Peyer's patch (tissue), 4 donors: ENCODE results near the gene ZNF275. TPM values are rescaled to one million over a fixed set of nuclear protein-coding genes. Genes with fewer than 3 reads are reported as not detected.

Experiments
- DNase-seq, 3 donors: peaks; one replicate each; pipeline ENCODE4 v3.0.0-alpha.2; 2017 to 2019
- H3K27ac ChIP-seq, 4 donors: fragments of 200-600 bp; sonication (generic); one replicate each; pipeline ENCODE4 v1.5.1; 2016 to 2019
- H3K27me3 ChIP-seq, 2 donors: fragments of 200-600 bp; sonication (generic); one replicate each; pipeline ENCODE4 v1.5.1; 2019
- H3K36me3 ChIP-seq, 3 donors: fragments of 200-600 bp; sonication (generic); one replicate each; pipeline ENCODE4 v1.5.1; 2016 to 2019
- H3K4me1 ChIP-seq, 4 donors: fragments of 200-600 bp; sonication (generic); one replicate each; pipeline ENCODE4 v1.5.1; 2016 to 2019
- H3K4me3 ChIP-seq, 4 donors: fragments of 200-600 bp; sonication (generic); 1 replicate in 3 of 4; 2 replicates in 1 of 4; pipeline ENCODE4 v1.5.1; 2016 to 2019; ENCODE audit warnings: mild to moderate bottlenecking in 1 of 4
- H3K9me3 ChIP-seq, 4 donors: fragments of 200-600 bp; sonication (generic); one replicate each; pipeline ENCODE4 v1.5.1; 2016 to 2019; ENCODE audit warnings: mild to moderate bottlenecking in 1 of 4
- CTCF ChIP-seq, 6 experiments: fragments of 450-650 bp in 4 of 6; fragments of 200-600 bp in 2 of 6; sonication (generic) in 1 of 6; IDR thresholded peaks; one replicate each; pipeline ENCODE4 v1.5.1; 2017 to 2019; ENCODE audit warnings: antibody characterized with exemption in 6 of 6, mild to moderate bottlenecking in 3 of 6, moderate library complexity in 1 of 6
- POLR2A ChIP-seq, 2 donors: fragments of 450-650 bp; IDR thresholded peaks; one replicate each; pipeline ENCODE4 v1.5.1; 2017; ENCODE audit warnings: antibody characterized with exemption in 2 of 2, mild to moderate bottlenecking in 2 of 2, moderate library complexity in 2 of 2
- total RNA-seq, 4 donors: library from RNA; depleted of rRNA; stranded (reverse); fragments of >200 nt; gene quantifications; one replicate each; pipeline ENCODE4 v1.1.0, GENCODE V29; 2016

The ZNF275 gene
- total RNA-seq, 4 donors from 2014 or later, result 4.0 to 12.4 (median 7.2) TPM

- no peak overlapping the region for H3K4me3 ChIP-seq
- H3K4me1 ChIP-seq, result no peaks in the 10 kb centered on the region
- DNase-seq, result no peak
- H3K36me3 ChIP-seq, result no peaks in the 10 kb centered on the region
- H3K27me3 ChIP-seq, result no peaks in the 10 kb centered on the region
- no peak overlapping the region for H3K27ac ChIP-seq
- H3K9me3 ChIP-seq, result no peaks in the 10 kb centered on the region
- TF ChIP-seq CTCF (IDR thresholded peaks at IDR 0.05) (no peak), POLR2A (IDR thresholded peaks at IDR 0.05) (no peak)
Measured at GRCh38 chrX:153307276-153308178, 26.4 kb upstream of the ZNF275 start.

DNA sequence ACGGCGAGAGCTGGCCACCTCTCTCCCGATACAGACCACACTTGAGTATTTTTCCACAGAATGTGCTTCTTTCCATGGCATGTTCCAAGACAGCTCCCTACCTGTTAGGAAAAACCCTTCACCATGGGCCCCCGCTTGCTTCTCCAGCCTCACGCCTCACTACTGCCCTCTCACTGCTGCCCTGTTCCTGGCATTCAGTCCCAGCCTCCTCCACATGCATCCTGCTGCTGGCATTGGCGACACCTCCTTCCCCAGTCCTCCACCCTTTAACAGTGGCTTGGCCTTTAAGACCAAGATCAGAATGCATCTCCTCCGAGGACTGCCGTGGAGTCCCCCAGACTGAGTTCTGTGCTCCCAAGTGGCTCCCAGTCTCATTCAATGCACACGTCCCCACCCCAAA, 23.1 kb upstream of the ZNF275 start:
- no peak overlapping the region for H3K4me3 ChIP-seq
- no peaks in the 10 kb centered on the region for H3K36me3 ChIP-seq
- no peak overlapping the region for H3K27ac ChIP-seq
- H3K4me1 ChIP-seq, result no peaks in the 10 kb centered on the region
- DNase-seq, result no peak
- no peaks in the 10 kb centered on the region for H3K27me3 ChIP-seq
- TF ChIP-seq CTCF (IDR thresholded peaks at IDR 0.05), result no peak
- TF ChIP-seq POLR2A (IDR thresholded peaks at IDR 0.05), result no peak
- no peaks in the 10 kb centered on the region for H3K9me3 ChIP-seq

GRCh38 chrX:153312041-153312440, 21.9 kb upstream of the ZNF275 start:
- Histone ChIP-seq H3K9me3 (no peaks in the 10 kb centered on the region), H3K4me1 (no peaks in the 10 kb centered on the region), H3K4me3 (no peak overlapping the region), H3K27me3 (no peaks in the 10 kb centered on the region), H3K27ac (no peak overlapping the region), H3K36me3 (no peaks in the 10 kb centered on the region)
- no peak for DNase-seq
- no peak for TF ChIP-seq CTCF (IDR thresholded peaks at IDR 0.05)
- no peak for TF ChIP-seq POLR2A (IDR thresholded peaks at IDR 0.05)

DNA sequence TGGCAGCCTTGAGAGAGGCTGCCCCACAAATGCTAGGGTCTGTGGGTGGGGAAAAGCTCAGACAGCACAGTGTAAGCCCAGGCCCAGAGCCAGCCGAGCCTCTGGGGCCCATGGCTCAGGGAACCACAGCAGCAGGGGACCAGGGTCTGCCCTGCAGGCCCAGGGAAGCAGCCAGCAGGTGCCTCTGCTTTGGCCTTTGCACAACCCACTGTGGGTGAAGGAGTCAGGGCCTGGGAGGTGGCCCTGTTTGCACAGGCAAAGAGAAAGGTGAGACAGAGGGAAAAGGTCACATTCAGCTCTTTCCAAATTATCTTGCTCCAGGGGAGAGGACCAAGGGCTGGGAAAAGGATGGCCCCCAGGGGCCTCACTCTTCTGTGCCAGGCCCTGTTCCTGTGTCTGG, 21.1 kb upstream of the ZNF275 start:
- Histone ChIP-seq H3K4me1 (no peaks in the 10 kb centered on the region), H3K9me3 (no peaks in the 10 kb centered on the region), H3K27ac (no peak overlapping the region), H3K4me3 (no peak overlapping the region), H3K27me3 (no peaks in the 10 kb centered on the region), H3K36me3 (no peaks in the 10 kb centered on the region)
- TF ChIP-seq POLR2A (IDR thresholded peaks at IDR 0.05) (no peak), CTCF (IDR thresholded peaks at IDR 0.05) (no peak)
- DNase-seq, result no peak

DNA sequence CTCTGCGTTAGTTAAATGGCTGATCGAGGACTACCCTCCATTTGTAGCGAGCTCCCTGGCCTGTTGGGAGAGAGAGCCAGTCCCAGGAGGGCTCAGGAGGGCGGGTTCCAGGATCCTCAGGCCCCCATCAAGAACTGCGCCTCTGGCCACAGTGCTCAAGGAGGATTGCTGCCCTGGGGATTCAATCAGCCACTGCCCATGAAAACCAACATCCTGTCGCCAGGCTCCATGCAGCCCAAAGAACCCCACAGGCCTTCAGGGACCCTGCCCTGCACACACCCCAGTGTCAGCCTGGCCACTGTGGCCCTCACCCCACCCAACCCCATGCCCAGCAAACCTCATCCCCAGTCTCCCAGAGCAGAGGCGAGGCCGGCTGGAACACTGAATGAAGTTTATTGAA, 16.6 kb upstream of the ZNF275 start:
- Histone ChIP-seq H3K27me3 (no peaks in the 10 kb centered on the region), H3K9me3 (no peaks in the 10 kb centered on the region), H3K27ac (no peak overlapping the region), H3K4me3 (no peak overlapping the region), H3K4me1 (no peaks in the 10 kb centered on the region), H3K36me3 (no peaks in the 10 kb centered on the region)
- no peak for DNase-seq
- TF ChIP-seq CTCF (IDR thresholded peaks at IDR 0.05), result no peak
- TF ChIP-seq POLR2A (IDR thresholded peaks at IDR 0.05), result no peak
